GM21619 (cell line): ENCODE data around the gene TTC28.

Experiments used
- ATAC-seq: cut with Tn5 transposase; IDR thresholded peaks from one replicate; pipeline ENCODE4 v1.9.1; 2021; ENCODE audit not compliant: unreplicated experiment

The TTC28 gene

DNA sequence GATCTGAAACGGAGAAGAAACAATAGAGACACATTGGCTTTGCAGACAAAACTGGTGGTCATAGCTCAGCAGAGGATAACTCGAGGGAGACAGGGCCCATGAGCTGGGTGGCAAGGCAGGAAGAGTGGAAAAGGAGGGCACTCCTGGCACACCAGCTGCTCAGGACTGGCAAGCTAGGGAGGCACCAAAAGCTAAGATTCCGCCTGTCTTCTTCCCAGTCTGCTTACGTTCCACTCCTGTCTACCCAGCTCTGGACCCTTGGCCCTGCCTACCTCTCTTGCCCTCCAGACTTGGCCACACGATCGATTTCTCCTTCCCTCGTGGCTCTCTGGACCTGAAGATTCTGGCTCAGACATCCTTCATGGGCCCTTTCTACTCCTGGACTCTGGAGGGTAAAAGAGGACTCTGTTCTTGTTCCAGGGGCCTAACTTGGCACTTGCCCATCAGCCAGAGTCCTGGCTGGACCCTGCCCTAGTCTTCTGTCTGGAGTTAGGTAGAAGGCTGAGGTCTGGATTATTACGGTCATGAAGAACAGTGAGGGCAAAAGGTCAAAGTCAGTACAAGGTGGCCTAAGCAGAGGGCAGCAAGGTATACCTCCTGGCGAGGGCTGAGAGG lies 645.4 kb downstream of the TTC28 start:
- no peak for ATAC-seq

DNA sequence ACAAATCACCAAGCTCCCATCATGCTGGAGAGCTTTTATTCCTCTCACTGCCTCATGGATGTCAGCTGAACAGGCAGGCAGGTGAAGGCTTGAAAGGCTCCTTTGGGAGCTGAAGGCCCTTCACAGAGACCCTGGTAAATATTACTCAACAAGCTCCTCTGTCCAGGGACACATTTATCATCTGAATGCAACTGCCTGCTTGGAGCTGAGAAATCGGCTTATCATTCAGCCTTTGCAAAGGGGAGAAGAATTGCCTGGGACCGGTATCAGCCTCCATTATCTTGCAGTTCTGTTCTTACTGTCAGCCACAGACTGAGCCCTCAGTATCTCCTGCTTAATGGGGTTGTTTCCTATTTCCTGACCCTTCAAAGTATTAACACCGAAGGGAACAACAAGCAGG lies 646.8 kb downstream of the TTC28 start:
- ATAC-seq: no peak

DNA sequence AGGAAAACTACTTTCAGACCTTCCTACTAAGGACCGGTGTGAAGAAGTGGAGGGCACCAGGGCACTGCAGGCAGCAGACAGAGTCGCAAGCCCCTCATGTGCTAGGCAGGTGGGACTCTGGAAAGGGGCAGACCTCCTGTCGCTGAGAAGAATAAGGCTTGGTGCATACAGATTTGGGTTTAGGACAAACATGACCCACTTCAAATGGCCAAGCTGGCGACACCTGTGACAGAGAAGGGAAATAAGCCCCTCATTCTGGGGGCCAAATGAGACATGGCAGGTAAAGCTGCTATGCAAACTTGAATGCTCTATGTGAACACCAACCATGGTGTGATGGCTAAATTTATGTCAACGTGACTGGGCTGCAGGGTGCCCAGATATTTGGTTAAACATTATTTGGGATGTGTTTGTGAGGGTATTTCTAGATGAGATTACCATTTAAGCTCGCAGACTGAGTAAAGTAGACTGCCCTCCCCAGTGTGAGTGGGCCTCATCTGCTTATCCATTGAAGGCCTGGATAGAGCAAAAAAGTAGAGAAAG lies 648.2 kb downstream of the TTC28 start:
- ATAC-seq: no peak

DNA sequence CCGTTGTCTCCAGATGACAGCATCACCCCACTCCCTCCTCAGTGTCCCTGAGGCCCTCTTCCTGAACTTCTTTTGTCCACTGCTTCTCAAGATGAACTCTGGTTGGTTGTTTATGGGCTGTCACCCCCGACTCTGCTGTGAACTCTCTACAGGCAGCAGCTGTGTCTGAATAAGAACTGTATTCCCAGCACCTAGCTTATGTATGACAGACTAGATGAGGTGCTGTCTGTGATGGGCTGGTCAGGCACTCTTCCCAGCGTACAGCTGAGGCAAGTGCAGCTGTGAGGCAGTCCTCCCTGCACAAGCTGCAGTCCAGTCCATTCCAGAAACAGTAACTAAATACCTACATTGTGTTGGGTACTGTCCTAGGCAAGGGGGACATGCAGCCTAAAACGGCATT lies 649.2 kb downstream of the TTC28 start:
- no peak for ATAC-seq

DNA sequence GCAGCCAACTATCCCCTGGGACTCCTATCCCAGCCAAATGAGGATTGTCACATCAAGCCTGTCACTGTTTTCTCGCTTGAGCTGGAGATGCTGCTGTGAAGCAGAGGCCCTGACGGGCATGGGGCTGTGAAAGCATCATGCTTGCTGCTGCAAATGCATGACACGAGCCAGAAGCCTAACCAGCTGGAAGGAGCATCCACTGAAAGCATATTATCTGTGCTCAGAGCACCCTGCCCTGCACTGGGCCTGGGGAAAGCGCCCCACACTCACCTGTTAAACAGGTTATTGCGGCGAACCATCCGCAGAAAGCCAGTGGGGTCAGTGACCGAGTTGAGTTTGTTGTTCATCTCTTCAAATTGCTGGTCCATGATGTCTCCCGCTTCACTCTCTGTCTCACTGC lies 649.7 kb downstream of the TTC28 start:
- no peak for ATAC-seq

DNA sequence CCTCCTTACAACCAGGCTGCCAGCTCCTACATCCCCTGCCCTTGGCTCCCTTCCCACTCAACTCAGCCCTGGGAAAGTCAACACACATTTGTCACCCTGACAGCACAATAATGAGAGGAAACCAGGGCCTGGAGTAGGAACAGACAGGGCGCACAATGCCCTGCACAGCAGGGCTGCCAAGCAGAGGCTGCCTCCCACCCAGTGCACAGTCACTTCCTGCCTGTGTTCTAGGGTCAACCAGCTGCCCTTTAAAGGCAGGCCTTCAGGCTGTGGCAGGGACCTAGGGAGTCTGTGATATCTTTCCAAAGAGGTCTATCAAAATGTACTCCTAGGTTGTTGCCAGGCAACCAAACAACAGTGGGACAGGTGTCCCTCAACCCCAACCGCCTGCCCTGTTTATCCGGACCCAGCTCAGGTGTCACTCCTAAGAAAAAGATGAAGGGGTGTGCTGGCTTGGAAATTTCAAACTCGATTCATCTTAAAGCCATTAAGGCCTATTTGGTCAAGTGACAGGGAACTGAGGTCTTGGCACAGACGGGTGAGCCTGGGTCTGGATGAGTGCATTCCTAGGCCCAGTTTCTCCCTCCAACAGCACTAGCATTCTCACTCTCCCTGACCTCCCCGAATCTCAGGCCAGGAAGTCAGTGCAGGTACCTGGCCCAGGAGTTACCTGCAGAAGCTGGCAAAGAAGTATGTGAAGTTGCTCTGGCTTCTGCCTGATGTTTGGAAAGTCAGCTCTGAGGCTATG lies 650.3 kb downstream of the TTC28 start:
- ATAC-seq: no peak

DNA sequence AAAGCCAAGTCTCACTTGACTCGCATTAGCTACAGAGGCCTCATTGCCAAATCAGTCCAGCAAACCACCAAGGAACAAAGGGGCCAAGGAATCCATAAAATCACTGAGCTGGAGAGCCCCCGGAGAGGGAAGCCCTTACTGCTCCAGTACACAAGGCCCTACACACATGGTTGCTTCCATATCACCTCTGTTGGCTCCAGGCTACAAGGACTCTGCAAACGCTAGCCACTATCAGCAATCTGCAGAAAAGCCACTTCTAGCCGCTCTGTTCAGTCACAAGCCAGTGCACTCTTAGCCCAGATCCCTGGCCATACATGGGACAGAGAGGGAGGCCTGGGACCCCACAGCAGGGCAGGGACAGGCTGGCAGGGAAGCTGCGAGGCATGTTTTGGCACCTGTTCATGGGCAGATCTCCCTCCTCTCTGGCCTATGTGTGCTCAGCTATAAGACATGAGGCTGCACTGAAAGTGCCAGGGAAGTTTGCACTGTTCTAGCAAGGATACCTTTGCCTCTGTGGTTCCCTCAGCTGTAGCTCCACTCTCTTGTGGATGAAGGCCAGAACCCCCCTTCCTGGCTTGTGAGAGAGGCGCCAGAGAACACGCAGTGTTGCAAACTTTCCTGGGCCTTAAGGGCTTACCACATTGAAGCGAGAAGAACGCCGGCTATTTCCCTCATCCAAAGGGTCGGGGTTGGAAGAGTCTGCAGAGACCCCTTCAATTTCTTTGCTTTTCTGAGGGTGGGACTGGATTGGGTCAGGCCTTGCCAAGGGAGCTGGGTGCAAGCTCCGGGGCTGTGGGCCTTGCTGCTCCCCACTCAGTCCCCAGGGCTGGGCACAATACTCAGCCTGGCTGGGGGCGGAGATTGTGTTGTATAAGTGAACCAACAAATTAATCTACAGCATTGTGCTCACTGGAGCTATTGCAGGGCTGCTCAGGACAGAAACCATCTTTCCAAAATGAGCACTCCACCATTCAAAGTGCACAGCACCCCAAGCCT lies 651.9 kb downstream of the TTC28 start:
- no peak for ATAC-seq

DNA sequence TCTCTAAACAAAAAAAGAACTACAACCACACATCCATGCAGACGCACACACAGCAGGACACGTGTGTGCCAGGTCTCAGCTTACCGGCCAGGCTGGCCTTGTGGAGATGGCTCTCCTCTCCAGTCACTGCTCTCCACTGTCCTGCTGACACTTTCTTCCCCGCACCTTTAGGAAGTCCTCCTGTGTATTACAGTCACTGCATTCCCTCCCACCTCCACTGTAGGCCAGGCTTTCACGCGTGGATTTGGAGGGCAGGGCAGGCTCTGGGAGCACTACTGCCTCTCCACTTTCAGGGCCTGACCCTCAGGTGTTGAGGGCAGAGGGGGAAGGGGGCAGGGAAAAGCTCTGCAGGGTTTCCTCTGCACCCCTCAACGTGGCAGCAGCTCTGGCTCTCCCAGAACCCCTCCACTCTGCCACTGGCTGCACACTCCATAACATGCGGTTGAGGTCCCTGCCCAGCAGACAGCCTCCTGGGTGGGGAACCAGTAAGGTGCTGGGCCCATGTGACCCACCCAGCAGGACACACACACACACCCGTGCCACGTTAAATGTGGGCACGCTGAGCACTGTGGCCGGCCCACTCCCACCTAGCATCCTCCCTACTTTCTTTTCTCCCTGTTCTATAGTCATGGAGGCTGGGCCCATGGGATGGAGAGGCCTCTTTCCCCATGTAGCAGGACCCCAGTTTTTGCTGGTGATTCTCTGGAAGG lies 653.6 kb downstream of the TTC28 start:
- no peak for ATAC-seq

DNA sequence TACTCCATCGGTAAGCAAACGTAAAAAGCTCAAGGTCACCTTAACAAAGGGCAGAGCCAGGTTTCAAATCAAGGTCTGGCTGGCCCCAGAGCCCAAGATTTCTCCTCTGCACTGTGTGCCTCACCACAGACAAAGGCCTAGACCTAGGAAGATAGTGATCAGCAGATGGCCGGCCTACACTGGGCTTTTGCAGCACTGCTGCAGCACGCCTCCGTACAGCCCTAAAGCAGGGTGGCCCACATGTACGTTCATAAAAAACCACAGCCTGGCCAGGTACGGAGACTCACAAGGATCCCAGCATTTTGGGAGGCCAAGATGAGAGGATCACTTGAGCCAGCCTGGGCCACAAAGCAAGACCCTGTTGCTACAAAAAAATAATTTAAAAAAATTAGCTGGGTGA lies 654.3 kb downstream of the TTC28 start:
- ATAC-seq: no peak

DNA sequence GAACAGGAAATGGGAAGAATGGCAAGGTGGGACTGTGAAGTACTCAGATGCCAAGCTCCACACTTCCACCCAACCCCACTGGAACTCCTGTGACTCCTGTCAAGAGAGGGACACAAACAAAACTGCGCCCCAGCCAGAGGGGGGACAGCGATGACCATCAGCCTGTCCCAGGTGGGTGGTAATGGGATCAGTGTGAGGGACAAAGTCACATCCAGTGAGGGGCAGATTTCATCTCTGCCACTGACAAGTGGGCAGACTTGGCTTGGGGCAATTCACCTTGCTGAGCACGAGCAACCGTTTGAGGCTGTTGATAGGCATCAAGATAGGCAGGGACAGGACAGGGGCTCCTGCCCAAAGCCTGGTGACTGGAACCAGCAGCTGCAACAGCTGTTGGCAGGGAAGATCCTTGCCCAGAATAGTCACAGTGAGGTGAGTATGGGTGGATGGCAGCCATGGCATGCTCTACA lies 655.2 kb downstream of the TTC28 start:
- no peak for ATAC-seq

DNA sequence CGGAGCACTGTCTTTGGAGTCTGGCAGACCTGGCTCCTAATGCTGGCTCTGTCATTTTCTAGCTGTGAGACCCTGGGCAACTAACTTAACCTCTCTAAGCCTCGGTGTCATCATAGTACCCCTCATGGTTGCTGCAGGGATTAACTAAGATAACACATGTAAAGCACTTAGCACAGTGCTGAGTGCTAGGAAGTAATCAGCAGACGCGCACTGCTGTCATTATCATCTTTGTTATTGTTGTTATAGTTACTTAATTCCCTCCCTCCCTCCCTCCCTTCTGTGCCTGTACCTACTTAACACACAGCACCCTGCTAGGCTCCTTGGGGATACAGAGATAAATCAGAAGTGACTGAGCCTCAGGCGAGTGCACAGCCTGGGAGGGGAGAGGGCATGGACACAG lies 655.9 kb downstream of the TTC28 start:
- no peak for ATAC-seq

DNA sequence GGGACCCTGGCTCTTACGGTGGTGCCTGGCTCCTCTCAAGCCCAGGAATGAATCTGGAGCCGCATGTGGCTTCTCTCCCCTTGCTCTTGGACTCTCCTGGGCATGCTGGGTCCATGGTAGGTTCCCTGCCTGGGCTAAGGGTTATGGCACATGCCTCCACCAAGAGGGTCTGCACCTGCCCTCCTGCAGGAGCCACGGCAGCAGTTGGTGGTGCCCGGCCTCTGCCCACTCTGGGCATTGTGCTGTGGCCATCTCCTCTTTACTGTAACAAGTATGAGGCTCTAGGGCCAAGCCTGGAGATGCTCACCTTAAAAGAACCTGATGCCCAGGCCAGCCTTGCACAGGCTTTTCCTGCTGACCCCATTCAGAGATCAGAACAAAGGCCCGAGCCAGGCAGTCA lies 656.6 kb downstream of the TTC28 start:
- ATAC-seq: no peak

DNA sequence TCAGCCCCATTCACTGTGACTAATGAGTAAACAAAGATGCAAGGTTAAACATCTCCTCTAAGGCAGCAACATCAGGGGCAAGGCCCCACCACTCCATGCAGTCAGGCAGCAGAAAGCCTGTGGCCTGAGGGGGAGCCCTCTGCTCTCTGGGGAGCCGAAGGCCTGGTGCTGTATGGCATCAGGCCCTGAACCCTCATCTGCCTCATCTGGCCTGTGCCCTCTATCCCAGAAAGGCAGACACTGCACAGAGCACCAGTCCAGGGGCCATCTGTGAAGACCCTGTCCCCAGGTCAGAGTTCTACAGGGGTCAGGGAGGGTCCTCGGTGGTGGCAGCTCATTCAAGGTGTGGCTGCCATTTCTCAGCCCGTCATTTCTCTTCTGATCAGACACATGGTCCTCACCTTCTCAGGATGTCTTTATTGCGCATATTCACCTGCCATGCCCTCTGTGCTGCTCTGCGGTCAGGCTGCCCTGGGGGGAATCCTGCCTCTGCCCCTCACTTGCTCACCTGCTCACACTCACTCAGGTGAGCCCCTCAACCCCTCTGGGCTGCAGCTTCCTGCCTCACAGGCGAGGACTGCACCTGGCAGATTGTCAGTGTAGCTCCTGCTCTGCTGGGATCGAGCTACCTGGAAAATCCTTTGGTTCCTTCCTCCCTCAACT lies 657.5 kb downstream of the TTC28 start:
- ATAC-seq: no peak

DNA sequence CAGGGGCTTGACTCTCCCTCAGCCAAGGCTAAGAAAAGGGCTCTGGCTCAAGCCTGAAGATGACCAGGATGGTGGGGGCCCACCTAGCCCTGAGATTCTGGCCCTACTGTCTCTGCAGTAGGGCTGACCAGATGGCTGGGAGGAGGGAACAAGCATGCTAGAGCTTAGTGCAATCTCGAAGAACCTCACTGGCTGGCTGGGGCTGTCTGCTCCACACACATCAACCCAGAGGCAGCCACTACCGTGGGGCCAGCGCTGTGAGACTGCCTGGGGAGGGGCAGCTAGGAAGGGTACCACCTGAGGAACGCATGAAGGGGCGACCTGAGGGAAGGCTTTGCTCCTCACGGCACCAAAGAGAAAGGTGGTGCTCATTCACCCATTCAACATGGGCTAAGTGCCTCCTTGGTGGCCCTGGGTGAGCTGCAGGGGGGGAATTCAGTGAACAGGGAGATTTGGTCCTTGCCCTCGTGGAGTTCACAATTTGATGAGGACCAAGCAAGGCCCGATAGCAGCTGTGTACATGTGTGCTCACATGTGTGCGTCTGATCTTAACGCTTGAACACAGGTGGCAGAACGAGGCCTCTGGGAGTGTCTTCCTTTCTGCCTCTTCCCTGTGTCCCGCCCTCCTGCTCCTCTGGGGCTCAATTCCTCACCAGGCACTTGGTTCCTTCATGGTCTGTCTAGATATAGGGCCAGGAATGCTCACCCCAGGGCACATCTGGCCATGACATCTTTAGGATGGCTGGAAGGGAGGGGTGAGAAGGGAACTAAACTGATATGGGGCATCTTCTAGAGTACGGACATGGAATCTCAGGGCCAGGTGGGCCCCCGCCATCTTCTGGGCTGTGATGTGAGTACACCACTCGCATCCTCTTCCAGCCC lies 658.3 kb downstream of the TTC28 start:
- no peak for ATAC-seq

DNA sequence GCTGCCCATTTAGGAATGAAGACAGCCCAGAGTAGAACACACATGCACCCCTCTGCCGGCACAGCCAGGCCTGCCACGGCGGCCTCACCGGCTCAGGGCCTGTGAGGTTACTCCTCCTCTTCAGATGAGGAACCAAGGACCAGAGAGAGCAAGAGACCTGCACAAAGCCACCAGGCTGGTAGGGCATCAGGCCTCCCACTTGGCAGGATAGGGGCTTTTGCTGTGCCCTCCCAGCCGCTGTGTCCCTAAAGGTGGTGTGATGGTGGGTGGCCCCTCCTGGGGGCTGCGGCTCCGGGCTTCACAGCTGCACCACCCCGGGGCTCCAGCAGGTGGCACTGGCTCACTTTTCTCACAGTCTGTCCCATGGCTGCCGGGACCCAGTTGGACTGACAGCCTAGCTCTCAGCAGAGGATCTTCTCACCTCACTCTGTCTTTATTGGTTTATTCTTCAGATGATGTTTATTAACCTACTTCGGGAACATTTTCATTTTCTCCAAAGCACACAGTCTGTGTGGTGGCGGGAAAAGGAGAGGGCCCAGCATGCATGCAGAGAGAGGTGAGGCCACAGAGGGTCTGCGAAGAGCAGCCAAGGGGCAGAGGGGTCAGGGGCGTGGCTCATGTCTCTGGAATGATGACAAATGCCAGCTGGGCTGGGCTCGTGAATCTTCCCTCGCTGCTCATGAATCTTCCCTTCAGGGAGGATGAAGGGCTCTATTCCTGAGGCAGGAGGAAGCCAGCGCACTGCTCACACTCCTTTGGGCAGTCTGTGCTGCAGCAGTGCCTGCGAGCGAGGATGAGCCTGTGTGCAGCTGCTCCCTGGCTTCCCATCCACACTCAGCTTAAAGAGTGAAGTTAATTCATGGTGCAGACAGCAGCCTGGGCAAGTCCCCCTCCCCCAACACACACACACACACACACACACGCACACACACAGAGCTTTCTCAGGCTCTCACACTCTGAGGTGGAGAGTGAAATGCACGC lies 659.5 kb downstream of the TTC28 start:
- no peak for ATAC-seq

DNA sequence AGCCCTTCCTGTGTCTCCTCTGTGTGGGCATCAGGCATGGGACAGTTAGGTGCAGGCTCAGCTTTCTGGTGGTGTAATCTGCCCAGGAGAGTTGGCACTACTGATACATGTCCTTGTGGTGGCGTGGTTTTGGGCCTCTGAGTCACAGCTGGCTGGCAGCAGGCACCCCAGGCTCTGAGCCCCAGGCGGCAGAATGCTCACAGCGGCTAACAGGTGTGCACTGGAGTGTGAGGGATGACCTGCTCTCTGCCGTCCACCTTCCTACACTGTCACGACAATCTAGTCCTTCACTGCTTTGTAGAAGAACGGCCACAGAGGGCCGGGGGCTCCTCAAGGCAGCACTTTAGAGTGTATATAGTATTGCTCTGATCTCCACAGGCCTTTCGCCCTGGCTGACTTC lies 660.3 kb downstream of the TTC28 start:
- no peak for ATAC-seq

DNA sequence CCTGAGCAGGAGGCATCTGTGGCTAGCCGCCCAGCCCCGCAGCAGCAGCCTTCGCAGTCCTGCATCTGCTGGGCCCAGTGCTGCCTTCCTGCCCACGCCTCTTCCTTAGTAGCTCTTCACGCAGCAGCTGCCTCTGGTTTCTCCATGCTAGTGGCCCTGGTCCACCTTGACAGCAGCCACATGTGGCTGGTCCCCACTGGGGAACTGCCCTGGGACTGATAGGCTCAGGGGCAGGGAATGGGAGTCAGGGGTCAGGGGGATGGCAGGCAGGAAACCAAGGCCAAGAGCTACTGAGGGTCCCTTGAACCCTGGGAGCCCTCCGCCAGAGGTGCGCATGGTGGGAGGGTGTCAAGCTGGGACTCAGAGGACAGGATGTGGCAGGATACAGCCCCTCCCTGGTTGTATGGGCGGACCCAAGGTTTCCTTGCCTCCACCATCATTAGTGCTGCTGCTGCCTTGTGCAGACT lies 661.1 kb downstream of the TTC28 start:
- no peak for ATAC-seq

DNA sequence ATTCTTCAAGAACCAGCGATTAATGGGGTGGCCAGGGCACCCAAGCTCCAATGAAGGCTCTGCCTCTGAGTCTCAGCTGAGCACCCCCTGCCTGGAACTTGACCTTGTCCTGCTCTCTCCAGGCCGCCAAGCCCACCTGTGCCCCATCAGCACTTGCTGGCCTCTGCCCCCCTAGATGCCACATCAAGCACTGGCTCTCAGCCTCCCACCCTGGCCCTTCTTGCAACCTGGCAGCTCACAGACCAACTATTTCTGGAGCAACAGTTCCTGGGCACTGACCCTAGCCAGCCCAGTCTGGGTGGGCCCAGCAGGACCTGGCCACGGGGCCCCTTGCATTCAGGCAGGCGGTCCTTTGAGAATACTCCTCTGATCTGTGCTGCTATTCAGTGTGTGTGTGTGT lies 661.8 kb downstream of the TTC28 start:
- no peak for ATAC-seq
